CD4-positive, alpha-beta T cell treated with Interleukin-15 for 4 hours (primary cell): ENCODE results near the gene ESRRB.

ENCODE experiments used
- DNase-seq: peaks from one replicate; pipeline ENCODE4 v3.0.0-alpha.2; 2020; ENCODE audit warnings: low spot score

Gene ESRRB

DNA sequence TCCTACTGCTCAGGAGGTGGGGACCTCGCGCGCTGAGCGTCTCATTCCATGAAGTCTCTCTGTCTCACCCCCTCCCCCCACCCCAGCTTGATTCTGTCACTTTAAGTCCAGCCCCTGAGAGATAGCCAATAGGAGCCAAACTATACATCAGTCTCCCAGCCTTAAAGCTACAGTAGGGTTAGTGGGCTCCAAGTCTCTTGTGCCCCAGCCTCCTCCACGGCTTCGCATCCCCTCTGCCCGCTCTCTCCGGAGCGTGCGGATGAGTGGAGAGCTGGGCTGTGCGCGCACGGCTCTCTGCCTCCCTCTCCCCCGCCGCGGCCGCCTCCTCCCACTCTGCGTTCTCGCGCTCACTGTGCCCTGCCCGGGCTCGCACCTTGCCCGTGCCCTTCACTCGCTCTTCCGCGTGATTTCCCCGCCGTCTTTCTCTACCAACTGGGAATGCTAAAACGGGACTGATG lies at the start of gene ESRRB:
ESRRB (plus strand) TSS at position 191 of the 458 bp plus-strand sequence; CDS start at position 456, 265 bp downstream.
- no peak for DNase-seq

DNA sequence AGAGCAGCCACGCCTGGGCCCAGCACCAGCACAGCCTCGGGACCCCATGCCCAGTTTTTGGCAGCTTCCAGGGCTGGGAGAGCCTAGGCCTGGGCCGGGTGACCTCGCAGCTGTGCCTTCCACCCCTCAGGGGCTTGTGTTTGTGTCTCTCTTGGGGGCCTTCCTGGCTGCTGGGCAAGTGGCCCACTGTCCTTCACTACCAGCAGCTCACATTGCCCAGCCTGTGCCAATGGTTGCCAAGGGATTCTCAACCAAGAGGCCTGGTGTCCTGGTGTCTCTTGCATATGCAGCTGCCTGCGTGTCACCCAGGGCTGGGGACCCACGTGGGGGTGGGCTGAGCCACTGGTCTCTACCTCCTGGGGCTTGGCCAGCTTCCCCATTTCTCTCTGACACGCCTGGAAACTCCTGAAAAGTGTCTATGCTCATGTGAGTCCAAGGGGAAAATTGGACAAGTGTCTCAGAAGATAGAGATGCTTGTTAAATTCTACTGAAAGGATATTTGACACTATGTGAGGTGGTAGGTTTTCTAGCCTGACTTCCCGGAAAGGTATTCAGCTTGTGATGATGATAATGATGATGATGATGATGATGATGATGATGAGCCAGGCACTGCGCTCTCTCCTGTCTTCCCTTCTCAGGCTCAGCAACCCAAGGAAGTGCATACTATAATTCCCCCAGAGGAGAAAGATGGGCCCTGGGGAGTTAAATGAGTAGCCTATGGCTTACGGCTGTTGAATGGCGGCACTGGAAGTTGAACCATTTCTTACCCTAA lies 48.8 kb upstream of the ESRRB start:
- no peak for DNase-seq

DNA sequence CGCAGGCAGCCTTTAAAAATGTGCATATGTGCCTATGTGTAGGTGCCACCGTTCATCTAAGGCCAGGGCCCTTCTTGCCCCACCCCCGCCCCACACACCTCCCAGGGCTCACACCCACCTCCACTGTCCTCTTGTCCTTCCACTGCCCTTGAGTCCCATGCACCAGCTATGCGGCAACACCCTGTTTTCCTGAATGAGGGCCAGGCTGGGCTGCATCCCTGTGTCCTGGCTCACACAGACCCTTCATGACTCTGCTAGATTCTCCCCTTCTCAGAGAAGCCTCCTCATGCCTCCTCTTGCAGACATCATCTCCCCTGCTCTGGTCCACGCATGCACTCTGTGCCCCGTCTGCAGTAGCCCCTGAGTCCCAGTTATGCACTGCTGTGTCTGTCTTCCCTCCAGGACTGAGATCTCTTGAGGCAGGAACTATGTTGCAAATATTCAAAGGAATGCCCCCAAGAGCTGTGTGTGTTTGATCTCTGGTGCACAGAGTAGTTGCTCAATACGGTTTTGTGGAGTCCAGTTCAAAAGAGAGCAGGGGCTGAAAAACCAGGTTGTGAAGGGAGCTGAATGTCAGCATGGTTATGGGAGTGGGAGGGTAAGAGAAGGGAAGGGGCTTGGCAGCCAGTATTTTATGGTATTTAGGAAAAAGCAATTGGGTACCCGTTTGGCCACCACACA lies 47.3 kb upstream of the ESRRB start:
- DNase-seq, result no peak

DNA sequence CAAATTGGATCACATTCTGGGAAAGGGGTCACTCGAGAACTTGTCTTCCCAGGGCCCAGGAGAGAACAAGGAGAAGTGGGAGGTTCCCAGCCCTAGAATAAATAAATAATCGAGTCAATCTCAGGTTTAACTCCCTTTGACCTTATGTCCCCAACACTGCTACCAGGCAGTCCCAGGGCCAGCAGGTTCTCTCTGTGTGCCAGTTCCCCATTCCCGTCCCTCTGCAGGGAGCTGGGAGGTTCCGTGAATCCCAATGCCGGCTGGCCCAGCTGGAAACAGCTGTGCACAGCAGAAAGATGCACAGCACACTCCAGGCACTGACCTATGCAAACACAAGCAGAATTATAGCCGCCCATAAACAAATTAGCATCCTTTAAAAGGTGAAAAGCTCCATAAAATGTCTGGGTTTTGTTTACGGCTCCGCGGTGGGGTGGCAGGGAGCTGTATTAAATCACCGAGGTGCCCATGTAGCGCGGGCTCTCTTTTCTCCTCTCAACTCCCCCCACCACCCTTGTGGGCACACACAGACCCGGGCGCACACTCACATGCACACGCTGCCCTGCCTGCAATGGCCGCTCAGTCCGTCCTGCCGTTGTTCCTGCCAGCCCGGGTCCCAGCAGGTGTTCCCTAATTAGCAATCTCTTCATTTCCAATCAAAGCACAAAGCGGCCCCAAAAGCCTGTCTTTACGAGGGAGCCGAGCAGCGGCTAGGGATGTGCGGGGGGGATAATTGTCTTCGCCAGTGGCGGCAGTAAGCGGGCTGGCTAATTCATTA lies 46.6 kb upstream of the ESRRB start:
- DNase-seq, result no peak

DNA sequence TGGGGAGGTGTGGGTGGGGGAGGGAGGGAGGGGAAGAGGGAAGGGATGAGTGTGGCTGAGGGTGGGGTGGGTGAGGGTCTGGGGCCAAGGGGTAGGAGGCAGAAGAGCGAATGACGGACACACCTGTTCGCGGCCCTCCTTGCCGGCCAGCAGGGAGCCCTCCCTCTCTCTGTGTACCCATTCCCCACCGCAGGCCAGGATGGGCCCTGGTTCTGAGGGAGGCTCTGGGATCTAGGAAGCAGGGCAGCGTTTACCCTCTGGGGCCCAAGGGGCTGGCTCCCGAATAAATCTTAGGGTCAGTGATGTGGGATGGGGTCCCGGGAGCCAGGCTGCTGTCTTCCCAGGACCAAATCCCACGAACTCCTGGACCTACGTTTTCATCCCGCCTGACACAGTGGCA lies 46.0 kb upstream of the ESRRB start:
- DNase-seq, result no peak

DNA sequence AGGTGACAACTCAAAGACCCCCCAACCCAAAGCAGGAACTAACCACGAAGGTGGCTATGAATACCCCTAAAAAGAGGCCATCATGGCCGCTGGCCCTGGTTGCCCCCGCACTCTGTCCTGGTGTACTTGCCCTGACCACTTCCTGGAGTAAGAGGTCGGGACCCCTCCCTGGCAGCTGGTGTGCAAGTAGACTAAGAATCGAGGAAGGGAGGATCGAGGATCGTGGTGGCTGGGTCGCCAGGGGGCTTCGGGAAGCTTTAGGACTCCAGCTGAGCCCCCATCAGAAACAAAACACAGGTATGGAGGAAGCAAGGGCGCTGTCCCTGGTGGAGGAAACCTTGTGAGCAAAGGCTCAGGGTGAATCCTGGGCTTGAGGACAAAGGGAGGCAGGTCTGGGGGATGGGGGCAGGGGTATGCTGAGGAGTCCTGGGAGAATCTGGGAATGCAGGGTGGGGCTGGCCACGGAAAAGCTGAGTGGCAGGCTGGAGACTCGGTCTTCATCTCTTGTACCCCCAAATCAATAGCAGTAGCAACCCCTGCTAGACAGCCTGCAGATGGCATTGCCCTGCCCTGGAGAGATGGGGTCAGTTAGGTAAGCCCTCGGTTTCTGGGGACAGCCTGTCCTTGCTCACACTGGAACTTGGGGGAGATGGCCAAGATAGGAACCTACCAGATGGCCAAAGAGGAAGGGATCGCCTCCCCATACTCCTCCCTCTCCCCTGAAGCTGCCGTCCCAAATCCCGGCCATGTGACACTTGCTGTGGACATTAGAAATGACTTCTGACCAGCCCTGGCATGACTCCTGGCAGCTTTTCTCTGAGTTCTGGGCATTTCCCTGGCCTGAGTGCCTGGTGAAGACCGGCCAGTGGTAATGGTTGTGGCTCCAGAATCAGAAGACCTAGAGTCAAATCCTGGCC lies 45.3 kb upstream of the ESRRB start:
- no peak for DNase-seq

DNA sequence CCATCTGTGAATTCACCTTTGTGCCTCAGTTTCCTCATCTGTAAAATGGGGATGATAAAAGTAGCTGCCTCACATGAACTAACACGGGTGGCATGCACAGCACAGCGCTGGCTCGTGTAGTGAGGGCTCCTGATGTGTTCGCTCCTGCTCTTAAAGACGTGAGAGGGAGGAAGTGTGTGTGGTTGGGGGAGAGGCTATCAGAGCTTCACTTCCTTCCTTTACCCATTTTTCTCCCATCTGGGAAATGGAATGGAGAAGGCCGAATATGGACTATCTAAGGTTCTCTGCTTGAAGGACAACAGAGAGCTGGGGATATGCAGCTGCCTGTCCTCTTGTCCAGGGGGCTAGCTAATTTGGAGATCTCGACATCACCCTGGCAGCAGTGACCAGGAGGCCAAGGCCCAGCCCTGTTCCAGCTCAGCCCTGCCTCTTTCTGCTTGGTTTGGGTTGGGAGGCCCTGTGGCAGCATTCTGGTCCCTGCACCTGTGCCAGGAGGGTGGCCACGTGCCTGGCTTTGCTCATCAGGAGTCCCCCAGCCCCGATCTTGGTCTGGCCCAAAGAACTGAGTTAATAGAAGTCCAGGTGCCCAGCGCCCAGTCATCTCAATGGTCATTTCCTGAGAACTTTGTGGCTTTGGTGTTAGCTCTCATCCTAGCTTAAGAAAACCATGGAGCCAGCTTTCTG lies 44.5 kb upstream of the ESRRB start:
- DNase-seq, result no peak

DNA sequence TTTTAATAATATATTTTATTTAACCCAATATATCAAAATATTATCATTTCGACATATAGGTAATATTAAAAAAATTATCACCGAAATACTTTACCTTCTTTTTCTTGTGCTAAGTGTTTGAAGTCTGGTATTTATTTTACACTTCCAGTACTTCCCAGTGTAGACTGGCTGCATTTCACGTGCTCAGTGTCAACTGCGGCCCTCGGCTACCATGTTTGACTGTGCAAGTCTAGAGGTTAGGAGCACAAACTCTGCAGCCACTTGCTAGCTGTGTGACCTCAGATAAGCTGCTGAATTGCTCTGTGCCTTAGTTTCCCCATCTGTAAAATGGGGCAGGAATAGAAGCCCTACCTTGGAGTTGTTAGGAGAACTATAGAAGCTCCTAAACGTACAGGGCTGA lies 42.3 kb upstream of the ESRRB start:
- DNase-seq, result no peak

DNA sequence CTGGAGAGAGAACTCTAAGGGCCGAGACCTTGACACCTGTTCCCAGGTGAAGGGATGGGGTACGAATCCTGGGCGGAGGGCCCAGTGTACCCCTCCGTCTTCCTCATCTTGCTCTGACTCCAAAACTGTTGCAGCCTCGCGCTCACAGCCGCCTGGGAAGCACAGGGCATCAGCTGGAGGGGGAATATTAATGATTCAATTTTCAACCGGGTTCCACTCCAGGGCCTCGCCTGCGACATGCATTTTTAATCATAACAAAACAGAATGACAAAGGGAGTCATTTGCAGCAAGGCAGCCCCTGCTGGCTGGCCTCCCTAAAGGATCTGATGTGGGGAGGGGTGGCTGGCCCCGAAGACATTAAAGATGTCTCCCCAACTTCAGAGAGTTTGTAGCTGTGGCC lies 41.6 kb upstream of the ESRRB start:
- DNase-seq, result no peak

DNA sequence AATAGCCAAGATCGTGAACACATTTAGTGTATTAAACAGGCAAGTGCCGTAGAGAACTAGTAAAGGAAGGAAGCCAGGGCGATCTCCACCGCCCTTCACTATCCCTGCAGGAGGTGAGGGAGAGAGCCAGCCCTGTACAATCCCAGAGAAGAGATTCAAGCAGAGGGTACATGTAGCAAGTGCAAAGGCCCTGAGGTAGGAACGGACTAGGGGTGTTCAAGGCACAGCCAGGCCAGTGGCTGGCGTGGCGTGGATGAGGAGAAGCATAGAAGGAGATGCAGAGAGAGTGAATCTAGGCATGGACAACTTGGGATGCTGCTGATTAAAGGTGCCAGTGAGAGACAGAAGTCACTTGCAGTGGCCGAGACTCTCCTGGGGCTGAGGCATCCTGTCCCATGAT lies 39.1 kb upstream of the ESRRB start:
- DNase-seq, result no peak

DNA sequence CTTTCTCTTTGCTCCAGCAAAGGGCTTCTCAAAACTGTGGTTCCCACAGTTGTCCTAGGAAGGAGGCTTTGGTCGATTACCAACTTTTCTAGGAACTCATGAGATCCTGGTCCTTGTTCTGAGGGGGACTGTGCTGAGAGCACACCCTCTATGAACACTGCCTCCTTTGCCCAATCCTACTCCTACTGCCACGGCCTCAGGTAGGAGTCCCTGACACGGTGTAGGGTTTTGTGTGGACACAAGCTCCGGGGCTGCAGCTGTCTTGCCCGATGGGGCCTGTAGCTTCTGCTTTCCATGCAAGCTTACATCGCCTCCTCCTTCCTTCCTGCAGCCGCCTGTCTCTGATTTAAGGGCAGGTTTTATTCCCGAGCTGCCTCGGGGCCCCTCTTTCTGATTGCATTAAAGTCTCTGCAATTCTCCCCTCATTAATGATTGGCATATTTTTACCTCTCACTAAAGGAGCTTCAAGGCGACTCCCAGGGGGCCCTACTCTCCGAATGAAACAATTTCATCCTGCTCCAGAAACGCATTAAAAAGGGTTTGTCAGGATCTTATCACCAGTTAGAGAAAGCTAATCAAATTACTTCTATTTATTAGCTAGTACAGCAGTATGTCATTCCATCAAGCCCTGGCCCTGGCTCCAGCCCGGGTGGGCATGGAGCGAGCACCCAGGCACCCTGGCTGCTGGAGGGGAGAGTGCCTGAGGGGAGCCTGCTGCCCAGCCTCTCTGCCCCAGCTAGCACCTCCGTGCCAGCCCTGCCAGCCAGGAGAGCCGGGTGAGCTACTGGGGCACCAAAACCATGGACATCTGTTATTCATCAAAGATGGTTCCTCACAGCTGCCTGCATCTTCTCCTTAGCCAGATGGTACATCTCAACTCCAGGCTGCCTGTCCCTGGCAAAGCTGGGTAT lies 38.0 kb upstream of the ESRRB start:
- no peak for DNase-seq

DNA sequence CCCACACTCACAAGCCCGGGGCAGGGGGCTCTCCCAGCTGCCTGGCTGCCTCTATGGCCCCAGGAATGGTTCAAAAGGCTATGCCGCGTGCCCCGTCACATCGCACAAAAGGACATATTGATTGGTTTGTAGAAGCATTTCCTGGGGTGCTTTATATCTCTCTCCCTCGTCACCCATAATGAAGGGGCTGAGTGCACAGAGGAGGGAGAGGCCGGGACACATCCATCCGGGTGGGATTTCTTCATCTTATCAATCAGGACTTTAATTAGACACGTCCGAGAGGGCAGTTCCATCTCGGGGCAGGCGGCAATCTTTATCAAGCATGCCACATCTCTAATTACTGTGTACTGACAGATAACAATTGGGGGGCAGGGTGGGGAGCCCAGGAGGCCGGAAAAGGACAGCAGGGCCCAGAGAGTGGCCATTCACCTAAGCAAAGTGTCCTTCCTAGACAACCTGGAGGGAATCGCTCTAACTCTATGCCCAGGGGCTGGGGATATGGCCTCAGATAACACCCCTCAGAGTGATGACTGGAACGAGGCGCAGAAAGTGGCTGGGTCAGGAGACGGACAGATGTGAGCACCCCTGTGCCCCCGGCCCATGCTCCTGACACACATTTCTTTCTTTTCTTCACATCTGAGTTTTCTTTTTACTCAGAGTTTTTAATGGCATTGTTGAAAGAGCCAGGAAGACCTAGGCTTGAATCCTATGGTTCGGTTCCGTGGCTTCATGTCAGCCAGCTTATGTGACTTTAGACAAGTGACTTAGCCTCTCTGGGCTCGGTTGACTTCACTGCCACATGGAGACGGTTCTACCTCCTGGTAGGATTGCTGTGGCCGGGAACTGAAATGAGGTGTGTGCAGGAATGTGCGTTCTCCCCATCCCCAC lies 36.0 kb upstream of the ESRRB start:
- DNase-seq, result no peak

DNA sequence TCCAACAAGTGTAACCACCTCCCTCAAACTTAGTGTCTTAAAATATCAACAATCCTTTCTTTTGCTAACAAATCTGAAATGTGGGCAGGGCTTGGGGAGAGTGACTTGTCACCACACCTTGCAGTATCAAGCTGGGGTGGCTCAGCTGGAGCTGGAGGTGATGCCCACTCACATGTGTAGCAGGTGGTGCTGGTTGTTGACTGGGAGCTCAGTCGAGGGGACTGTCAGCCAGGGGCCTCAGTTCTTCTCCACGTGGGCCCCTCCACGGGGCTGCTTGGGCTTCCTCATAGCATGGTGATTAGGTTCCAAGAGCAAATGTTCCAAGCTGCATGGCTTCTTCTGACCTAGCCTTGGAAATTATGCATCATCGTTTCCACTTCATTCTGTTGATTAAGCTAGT lies 32.6 kb upstream of the ESRRB start:
- DNase-seq, result no peak

DNA sequence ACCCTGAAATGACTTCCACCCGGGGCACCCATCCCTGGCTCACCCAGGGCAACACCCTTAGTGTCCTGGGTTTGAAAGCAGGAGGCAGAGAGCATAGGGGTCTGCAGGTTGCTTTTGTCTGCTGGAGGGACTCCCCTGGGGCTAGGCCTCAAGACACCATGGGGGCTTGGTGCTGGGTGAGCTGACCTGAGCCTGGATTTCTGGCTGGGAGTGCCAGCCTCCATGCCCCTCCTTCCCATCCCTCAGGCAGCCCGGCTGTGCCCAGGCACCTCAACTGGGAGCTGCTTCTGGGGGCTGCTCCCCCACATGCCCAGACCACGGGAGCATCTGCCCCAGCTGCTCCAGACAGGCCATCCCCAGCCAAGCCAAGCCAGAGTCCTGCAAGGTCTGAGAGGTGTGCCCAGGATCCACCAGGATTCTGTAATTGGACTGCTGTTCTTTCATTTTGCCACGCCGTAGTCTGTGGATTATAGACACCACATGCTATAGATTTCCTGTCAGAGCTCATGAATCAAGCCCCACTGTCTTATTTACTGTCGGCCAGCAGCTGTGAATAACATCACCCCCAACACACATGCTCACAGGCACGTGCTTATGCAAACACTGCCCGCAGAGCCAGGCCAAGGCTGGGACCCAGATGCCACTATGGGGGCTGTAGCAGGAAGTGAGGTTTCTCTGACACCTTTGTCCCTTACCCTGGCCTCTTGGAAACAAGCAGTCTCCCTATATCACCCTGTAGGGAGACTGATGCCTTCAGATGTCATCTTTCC lies 29.4 kb upstream of the ESRRB start:
- no peak for DNase-seq

DNA sequence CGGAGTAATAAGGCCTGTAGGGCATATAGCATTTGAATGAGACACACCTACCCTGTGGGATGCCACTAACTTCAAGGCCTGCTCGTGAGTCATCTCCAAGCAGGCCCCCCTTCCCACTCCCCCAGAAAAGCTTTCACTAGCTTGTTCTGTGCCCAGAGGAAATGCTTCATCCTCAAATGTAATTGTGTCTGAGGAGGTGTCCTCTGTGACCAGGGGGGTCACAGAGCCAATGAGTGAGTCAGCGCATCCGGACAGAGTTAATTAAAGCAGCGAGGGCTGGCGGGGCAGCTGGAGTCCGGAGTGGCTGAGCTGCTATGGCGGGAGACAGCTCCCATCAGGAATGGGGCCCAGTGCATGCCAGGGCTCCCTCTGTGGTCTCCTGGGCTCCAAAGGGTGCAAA lies 27.0 kb upstream of the ESRRB start:
- no peak for DNase-seq

DNA sequence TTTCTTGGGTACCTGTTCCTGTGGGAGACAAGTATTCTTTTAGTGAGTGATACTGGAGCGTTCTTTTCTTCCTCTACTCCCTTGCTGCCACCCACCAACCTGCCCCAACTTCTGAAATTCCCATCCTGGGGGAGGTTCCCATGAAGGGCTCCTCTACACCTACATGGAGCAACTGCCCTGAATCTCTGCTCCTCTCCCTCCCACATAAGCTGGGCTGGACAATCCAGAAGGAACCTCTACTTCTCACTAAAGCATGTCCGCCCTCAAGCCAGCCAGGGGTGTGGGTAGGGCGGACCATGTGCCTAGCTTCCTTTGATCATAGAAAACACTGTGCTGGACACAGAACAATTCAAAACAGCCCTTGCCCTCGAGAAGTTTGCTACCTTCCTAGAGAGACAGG lies 25.9 kb upstream of the ESRRB start:
- DNase-seq, result no peak

DNA sequence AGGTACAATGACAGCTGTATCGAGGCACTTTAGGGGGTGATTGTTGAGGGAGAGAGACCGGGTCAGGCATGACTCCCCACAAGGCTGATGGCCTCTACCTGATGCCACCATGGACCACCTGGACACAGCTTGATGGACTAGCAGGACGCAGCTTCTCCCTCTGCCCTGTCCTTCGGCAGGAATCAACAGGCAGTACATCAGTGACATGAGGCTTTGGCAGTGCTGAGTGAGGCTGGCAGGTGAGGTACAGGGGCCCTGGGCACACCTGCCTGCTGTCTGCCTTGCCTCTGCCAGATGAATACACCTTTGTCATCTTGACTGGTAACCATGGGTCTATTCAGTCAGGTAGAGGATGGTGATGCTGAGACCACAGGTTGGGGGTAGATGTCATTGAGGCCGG lies 25.3 kb upstream of the ESRRB start:
- no peak for DNase-seq

DNA sequence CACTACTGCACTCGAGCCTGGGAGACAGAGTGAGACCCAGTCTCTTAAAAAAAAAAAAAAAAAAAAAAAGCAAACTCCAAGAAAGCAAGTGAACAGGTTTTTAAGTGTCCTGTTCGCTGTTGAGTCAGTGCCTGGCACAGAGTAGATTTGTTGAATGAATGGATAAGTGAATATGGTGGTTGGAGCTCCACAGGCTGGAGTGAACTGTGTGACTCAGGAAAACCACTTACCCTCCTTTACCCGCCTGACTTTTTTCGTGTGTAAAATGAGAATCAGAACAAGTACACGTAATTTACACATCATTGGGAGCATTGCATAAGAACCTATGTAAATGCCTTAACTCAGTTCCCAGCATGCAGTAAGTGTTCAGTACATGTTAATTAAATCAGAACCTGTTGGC lies 24.0 kb upstream of the ESRRB start:
- no peak for DNase-seq
